Upper lobe of left lung (tissue), 4 donors: ENCODE results near the gene OXCT1.

Source experiments
- EP300 ChIP-seq, 4 donors: sonication (generic); formaldehyde crosslinking; IDR thresholded peaks; one replicate each; pipeline ENCODE4 v1.5.1; 2017; ENCODE audit warnings: antibody characterized with exemption in 4 of 4, control low read depth in 2 of 4
- POLR2A ChIP-seq, 4 donors: fragments of 450-650 bp; IDR thresholded peaks; one replicate each; pipeline ENCODE4 v1.5.1; 2016 to 2017; ENCODE audit warnings: antibody characterized with exemption in 4 of 4, mild to moderate bottlenecking in 2 of 4
- POLR2AphosphoS5 ChIP-seq, 2 donors: sonication (generic); formaldehyde crosslinking; IDR thresholded peaks; one replicate each; pipeline ENCODE4 v1.5.1; 2017; ENCODE audit warnings: antibody characterized with exemption in 2 of 2
- TF ChIP-seq, protein P1 (sequence below), 6 experiments: fragments of 450-650 bp in 4 of 6; fragments of 200-600 bp in 2 of 6; sonication (generic) in 2 of 6; IDR thresholded peaks; one replicate each; pipeline ENCODE4 v1.5.1; 2016 to 2019; ENCODE audit warnings: antibody characterized with exemption in 6 of 6

GRCh38 chr5:41817625-41818301 lies 52.5 kb downstream of the OXCT1 start:
- TF ChIP-seq, protein P1, sequence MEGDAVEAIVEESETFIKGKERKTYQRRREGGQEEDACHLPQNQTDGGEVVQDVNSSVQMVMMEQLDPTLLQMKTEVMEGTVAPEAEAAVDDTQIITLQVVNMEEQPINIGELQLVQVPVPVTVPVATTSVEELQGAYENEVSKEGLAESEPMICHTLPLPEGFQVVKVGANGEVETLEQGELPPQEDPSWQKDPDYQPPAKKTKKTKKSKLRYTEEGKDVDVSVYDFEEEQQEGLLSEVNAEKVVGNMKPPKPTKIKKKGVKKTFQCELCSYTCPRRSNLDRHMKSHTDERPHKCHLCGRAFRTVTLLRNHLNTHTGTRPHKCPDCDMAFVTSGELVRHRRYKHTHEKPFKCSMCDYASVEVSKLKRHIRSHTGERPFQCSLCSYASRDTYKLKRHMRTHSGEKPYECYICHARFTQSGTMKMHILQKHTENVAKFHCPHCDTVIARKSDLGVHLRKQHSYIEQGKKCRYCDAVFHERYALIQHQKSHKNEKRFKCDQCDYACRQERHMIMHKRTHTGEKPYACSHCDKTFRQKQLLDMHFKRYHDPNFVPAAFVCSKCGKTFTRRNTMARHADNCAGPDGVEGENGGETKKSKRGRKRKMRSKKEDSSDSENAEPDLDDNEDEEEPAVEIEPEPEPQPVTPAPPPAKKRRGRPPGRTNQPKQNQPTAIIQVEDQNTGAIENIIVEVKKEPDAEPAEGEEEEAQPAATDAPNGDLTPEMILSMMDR (IDR thresholded peaks at IDR 0.05) = no peak
- TF ChIP-seq POLR2A (IDR thresholded peaks at IDR 0.05) = no peak
- no peak for TF ChIP-seq EP300 (IDR thresholded peaks at IDR 0.05)
- no peak for TF ChIP-seq POLR2AphosphoS5 (IDR thresholded peaks at IDR 0.05)
